WTC11 (cell line): ENCODE results near the gene SNAP25. TPM values are rescaled to one million over a fixed set of nuclear protein-coding genes. Genes with fewer than 3 reads are reported as not detected.

Source experiments
- ATAC-seq: fragments of 200-7000 bp; cut with Tn5 transposase; 2 replicates; pipeline ENCODE4 v1.10.0; 2021; ENCODE audit warnings: mild to moderate bottlenecking, moderate library complexity
- CTCF ChIA-PET: fragments of 300-600 bp; sonication (Branson Sonifier 250); formaldehyde crosslinking; loops from one replicate; lab custom pipeline; 2021; ENCODE audit warnings: antibody characterized with exemption; lab: Charles Lee
- POLR2A ChIA-PET: fragments of 350-600 bp; sonication (Branson Sonifier 250); formaldehyde crosslinking; loops from one replicate; lab custom pipeline; 2021; ENCODE audit warnings: antibody characterized with exemption; lab: Charles Lee
- DNase-seq: peaks from one replicate; pipeline ENCODE4 v3.0.0; 2021; ENCODE audit warnings: low spot score
- H3K27ac Mint-ChIP-seq: 2 replicates; pipeline ENCODE4 v1.8.0; 2021; ENCODE audit warnings: mixed read lengths
- H3K27me3 Mint-ChIP-seq: 2 replicates; pipeline ENCODE4 v1.8.0; 2021; ENCODE audit warnings: low read depth, mild to moderate bottlenecking, moderate library complexity, mixed read lengths
- H3K36me3 Mint-ChIP-seq: 2 replicates; pipeline ENCODE4 v1.8.0; 2021; ENCODE audit warnings: mixed read lengths
- H3K4me1 Mint-ChIP-seq: 2 replicates; pipeline ENCODE4 v1.8.0; 2022; ENCODE audit warnings: mixed read lengths
- H3K4me3 Mint-ChIP-seq: 2 replicates; pipeline ENCODE4 v1.8.0; 2021; ENCODE audit warnings: mild to moderate bottlenecking, moderate library complexity, mixed read lengths
- H3K9me3 Mint-ChIP-seq: 2 replicates; pipeline ENCODE4 v1.8.0; 2021; ENCODE audit warnings: mixed read lengths
- FOXJ3 ChIP-seq: sonication (generic); formaldehyde crosslinking; IDR thresholded peaks from 2 replicates; pipeline ENCODE4 v1.9.0; 2021; ENCODE audit warnings: missing genetic modification reagents, mild to moderate bottlenecking, borderline replicate concordance
- FOXP1 ChIP-seq: sonication (generic); formaldehyde crosslinking; IDR thresholded peaks from 2 replicates; pipeline ENCODE4 v1.8.0; 2022; ENCODE audit warnings: missing genetic modification reagents, mild to moderate bottlenecking, moderate library complexity, borderline replicate concordance
- IRF2 ChIP-seq: sonication (generic); formaldehyde crosslinking; IDR thresholded peaks from 2 replicates; pipeline ENCODE4 v1.8.0; 2022; ENCODE audit warnings: low read depth, missing genetic modification reagents, borderline replicate concordance
- KAT7 ChIP-seq: sonication (generic); formaldehyde crosslinking; IDR thresholded peaks from 2 replicates; pipeline ENCODE4 v1.8.1; 2023; ENCODE audit warnings: missing genetic modification reagents, mild to moderate bottlenecking, borderline replicate concordance
- MYBL2 ChIP-seq: sonication (generic); formaldehyde crosslinking; IDR thresholded peaks from 2 replicates; pipeline ENCODE4 v1.8.1; 2023; ENCODE audit warnings: mild to moderate bottlenecking, moderate library complexity, missing genetic modification reagents
- NFYB ChIP-seq: sonication (generic); formaldehyde crosslinking; conservative IDR thresholded peaks from 2 replicates; pipeline ENCODE4 v1.8.0; 2022; ENCODE audit warnings: low read depth, missing genetic modification reagents
- NR2C2 ChIP-seq: sonication (generic); formaldehyde crosslinking; IDR thresholded peaks from 2 replicates; pipeline ENCODE4 v1.8.0; 2022; ENCODE audit warnings: mild to moderate bottlenecking, missing genetic modification reagents
- RELA ChIP-seq: sonication (generic); formaldehyde crosslinking; IDR thresholded peaks from 2 replicates; pipeline ENCODE4 v1.8.1; 2022; ENCODE audit warnings: missing genetic modification reagents, mild to moderate bottlenecking, borderline replicate concordance
- RORB ChIP-seq: fragments of 250-450 bp; sonication (Bioruptor Pico); IDR thresholded peaks from 2 replicates; pipeline ENCODE4 v1.9.0; 2021; ENCODE audit warnings: mild to moderate bottlenecking
- SP1 ChIP-seq: sonication (generic); formaldehyde crosslinking; conservative IDR thresholded peaks from 2 replicates; pipeline ENCODE4 v1.8.1; 2022; ENCODE audit warnings: missing genetic modification reagents
- TCF7 ChIP-seq: sonication (generic); formaldehyde crosslinking; IDR thresholded peaks from 2 replicates; pipeline ENCODE4 v1.8.0; 2022; ENCODE audit warnings: mild to moderate bottlenecking, low read depth, missing genetic modification reagents, moderate library complexity
- ZNF138 ChIP-seq: sonication (generic); formaldehyde crosslinking; conservative IDR thresholded peaks from 2 replicates; pipeline ENCODE4 v1.8.1; 2022; ENCODE audit warnings: mild to moderate bottlenecking, moderate library complexity, missing genetic modification reagents
- ZNF219 ChIP-seq: sonication (generic); formaldehyde crosslinking; IDR thresholded peaks from 2 replicates; pipeline ENCODE4 v1.8.0; 2023; ENCODE audit warnings: missing genetic modification reagents, mild to moderate bottlenecking, borderline replicate concordance
- ZNF416 ChIP-seq: fragments of 250-450 bp; sonication (Bioruptor Pico); IDR thresholded peaks from 2 replicates; pipeline ENCODE4 v1.9.0; 2021; ENCODE audit warnings: mild to moderate bottlenecking, inconsistent platforms
- total RNA-seq: library from RNA; stranded (reverse); gene quantifications from 3 replicates; pipeline ENCODE4 v1.2.3, GENCODE V29; 2021
- TF ChIP-seq, protein P1 (sequence below): sonication (generic); formaldehyde crosslinking; IDR thresholded peaks from 2 replicates; pipeline ENCODE4 v1.8.1; 2022; ENCODE audit warnings: mild to moderate bottlenecking, missing genetic modification reagents, moderate library complexity, borderline replicate concordance
- TF ChIP-seq, protein P2 (sequence below): fragments of 250-450 bp; sonication (Bioruptor Pico); IDR thresholded peaks from 2 replicates; pipeline ENCODE4 v1.9.0; 2021; ENCODE audit warnings: moderate library complexity, mild to moderate bottlenecking, inconsistent platforms, borderline replicate concordance
- TF ChIP-seq, protein P3 (sequence below): sonication (generic); formaldehyde crosslinking; IDR thresholded peaks from 2 replicates; pipeline ENCODE4 v1.8.1; 2023; ENCODE audit warnings: mild to moderate bottlenecking, missing genetic modification reagents, borderline replicate concordance

The SNAP25 gene
- total RNA-seq, 1 experiment from 2014 or later = 0.72 TPM

DNA sequence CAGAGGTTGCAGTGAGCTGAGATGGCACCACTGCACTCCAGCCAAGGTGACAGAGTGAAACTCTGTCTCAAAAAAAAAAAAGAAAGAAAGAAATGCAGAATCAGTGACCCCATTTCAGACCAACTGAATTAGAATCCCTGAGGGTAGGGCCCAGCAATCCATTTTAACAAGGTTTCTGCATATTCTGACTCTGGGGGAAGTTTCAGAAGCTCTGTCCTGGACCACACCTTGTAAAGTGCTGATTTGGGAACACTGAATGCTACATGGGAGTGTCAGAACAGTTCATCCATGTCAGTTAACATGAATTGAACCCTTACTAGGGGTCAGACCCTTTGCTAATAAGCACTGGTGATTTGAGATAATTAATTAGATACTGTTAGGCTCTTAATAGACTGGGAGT, 52.0 kb downstream of the SNAP25 start (continued):
- TF ChIP-seq, protein P1, sequence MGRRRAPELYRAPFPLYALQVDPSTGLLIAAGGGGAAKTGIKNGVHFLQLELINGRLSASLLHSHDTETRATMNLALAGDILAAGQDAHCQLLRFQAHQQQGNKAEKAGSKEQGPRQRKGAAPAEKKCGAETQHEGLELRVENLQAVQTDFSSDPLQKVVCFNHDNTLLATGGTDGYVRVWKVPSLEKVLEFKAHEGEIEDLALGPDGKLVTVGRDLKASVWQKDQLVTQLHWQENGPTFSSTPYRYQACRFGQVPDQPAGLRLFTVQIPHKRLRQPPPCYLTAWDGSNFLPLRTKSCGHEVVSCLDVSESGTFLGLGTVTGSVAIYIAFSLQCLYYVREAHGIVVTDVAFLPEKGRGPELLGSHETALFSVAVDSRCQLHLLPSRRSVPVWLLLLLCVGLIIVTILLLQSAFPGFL = no peak
- TF ChIP-seq FOXP1 (CRISPR knock-in tag) (no peak), NFYB (CRISPR knock-in tag) (no peak), KAT7 (no peak), NR2C2 (CRISPR knock-in tag) (no peak), SP1 (CRISPR knock-in tag) (no peak), IRF2 (CRISPR knock-in tag) (no peak)

DNA sequence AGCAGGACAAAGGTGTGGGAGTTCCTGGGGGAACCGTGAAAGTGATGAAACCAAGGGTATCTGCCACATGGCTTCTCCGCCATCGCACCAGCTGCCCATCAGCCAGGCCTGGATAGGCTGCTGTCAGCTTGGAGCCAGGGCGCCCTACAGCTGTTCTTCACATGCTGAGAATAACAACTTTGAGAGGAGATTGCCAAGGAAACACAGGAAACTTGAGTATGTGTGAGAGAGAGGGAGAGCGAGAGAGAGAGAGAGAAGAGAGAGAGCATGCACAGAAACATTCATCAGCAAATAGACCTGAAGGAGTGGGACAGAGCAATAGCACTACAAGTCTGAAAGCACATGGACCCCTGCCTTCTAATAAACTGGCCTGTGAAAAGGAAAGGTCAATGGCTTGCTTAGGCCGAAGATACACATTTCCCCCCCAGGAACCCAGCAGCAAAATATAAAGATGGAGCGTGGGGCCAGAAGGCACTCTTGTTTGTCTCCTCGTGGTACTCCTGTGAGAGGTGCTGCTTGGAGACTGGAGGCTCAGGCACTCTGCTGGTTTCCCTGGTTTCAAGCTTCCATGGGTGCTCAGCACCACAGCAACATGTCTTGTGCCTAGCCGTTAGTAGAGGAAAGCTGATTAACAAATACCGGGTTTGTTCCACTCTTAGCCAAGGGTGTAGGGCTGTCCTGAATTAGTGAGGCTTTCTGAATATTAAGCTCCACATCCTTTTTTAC, 53.0 kb downstream of the SNAP25 start:
- peaks cover under 1% of the 10 kb centered on the region; the same call in 1 of the 2 replicates for H3K4me1 Mint-ChIP-seq
- ChIA-PET POLR2A (no interaction called here), CTCF (interaction anchor here (0.8 kb wide), 1 partner anchor 17 kb away, joined by 3 read pairs; no protein-coding TSS in a partner anchor)
- H3K27ac Mint-ChIP-seq = no peak overlapping the region
- no peaks in the 10 kb centered on the region for H3K9me3 Mint-ChIP-seq
- DNase-seq (no peak), ATAC-seq (no peak)
- no peaks in the 10 kb centered on the region for H3K36me3 Mint-ChIP-seq
- H3K27me3 Mint-ChIP-seq = no peaks in the 10 kb centered on the region
- H3K4me3 Mint-ChIP-seq = no peak overlapping the region
- TF ChIP-seq ZNF138 (CRISPR knock-in tag) (no peak), TCF7 (no peak), FOXJ3 (CRISPR knock-in tag) (no peak), RORB (CRISPR knock-in tag) (no peak), ZNF416 (CRISPR knock-in tag) (no peak), ZNF219 (no peak), MYBL2 (CRISPR knock-in tag) (no peak), IRF2 (CRISPR knock-in tag) (no peak)
- TF ChIP-seq, protein P2, sequence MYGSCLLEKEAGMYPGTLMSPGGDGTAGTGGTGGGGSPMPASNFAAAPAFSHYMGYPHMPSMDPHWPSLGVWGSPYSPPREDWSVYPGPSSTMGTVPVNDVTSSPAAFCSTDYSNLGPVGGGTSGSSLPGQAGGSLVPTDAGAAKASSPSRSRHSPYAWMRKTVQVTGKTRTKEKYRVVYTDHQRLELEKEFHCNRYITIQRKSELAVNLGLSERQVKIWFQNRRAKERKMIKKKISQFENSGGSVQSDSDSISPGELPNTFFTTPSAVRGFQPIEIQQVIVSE (CRISPR knock-in tag) = no peak
- TF ChIP-seq, protein P3, sequence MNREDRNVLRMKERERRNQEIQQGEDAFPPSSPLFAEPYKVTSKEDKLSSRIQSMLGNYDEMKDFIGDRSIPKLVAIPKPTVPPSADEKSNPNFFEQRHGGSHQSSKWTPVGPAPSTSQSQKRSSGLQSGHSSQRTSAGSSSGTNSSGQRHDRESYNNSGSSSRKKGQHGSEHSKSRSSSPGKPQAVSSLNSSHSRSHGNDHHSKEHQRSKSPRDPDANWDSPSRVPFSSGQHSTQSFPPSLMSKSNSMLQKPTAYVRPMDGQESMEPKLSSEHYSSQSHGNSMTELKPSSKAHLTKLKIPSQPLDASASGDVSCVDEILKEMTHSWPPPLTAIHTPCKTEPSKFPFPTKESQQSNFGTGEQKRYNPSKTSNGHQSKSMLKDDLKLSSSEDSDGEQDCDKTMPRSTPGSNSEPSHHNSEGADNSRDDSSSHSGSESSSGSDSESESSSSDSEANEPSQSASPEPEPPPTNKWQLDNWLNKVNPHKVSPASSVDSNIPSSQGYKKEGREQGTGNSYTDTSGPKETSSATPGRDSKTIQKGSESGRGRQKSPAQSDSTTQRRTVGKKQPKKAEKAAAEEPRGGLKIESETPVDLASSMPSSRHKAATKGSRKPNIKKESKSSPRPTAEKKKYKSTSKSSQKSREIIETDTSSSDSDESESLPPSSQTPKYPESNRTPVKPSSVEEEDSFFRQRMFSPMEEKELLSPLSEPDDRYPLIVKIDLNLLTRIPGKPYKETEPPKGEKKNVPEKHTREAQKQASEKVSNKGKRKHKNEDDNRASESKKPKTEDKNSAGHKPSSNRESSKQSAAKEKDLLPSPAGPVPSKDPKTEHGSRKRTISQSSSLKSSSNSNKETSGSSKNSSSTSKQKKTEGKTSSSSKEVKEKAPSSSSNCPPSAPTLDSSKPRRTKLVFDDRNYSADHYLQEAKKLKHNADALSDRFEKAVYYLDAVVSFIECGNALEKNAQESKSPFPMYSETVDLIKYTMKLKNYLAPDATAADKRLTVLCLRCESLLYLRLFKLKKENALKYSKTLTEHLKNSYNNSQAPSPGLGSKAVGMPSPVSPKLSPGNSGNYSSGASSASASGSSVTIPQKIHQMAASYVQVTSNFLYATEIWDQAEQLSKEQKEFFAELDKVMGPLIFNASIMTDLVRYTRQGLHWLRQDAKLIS (CRISPR knock-in tag) = no peak

DNA sequence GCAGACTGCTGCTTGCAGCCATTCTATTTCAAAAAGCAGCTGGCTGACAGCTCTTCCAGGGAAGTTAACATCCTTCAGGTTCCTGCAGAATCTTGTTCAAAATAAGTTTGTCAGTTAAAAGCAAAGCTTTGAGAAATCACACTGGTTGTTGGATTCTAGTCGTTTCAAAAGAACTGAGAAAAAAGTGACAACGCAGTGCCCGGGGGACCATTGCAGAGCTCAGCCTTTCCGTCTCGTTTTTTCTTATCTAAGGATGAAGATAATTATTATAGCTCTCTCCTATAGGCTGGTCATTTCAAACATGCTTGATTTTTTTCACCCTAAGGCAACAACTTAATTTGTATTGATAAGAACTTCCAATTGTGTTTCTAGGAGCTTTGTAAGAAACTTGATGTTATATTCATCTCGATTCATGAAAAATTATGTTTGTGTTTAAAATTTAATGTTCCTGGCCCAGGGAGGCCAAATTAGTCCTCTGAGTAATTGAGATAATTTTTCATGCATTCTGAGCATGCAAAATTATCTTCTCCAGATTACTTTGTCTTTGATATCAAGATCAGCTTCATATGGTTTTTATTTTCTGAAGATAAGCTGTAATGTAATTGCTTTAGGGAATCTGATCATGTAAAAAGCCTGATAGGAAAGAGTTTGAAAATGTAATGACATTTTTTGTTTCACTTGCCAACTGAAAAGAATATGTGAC, 58.4 kb downstream of the SNAP25 start:
- ATAC-seq (no peak), DNase-seq (no peak)
- CTCF ChIA-PET = no interaction called here
- POLR2A ChIA-PET = no interaction called here
- H3K4me3 Mint-ChIP-seq = no peak overlapping the region
- H3K27me3 Mint-ChIP-seq = peaks cover 5% of the 10 kb centered on the region; the same call in 1 of the 2 replicates
- H3K36me3 Mint-ChIP-seq = peaks cover 16% of the 10 kb centered on the region; the same call in 1 of the 2 replicates
- peaks cover 10% of the 10 kb centered on the region for H3K9me3 Mint-ChIP-seq
- peaks cover 39% of the 10 kb centered on the region for H3K4me1 Mint-ChIP-seq
- TF ChIP-seq RELA (CRISPR knock-in tag) = no peak
- no peak for TF ChIP-seq MYBL2 (CRISPR knock-in tag)
- TF ChIP-seq, all 79 proteins: peak for 0
- no peak overlapping the region for H3K27ac Mint-ChIP-seq
